ENCODE measurements around the gene WWTR1. TPM values are rescaled to one million over a fixed set of nuclear protein-coding genes. Genes with fewer than 3 reads are reported as not detected.

Gene WWTR1
- total RNA-seq, 1 donor from 2014 or later, result 183 TPM

DNA sequence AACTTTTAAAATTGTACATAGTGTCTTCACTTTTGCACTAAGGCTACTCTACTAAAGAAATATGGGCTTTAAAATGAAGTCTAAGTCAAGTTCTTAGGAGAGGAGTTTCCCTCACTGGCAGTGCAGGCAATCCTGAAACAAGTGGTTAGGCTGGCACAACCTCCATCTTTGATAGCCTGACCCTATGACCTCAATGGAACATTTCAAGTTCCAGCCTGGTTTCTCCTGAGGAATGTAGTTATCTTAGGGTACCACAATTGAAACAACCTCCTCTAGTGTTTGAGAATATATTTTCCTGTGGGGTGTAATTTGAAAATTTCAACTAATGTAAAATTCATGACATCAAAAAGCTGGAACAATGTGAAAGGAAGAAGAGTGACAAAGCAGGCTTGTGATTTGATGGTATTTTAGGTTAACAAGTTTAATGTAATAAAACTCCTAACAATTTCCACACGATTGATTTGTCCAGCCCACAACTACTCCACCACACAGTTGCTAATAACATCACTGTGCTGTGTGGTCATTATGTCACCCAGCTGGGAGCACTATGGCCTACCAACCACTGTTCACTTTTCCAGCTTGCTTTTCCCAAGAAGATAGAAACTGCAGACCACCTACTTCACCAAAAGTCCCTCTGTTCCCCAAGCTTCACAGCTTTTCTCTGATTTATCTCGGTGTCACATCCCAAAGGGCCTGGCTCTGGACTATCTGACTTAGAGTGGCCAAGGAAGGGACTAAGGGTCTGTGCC, 1.8 kb downstream of the WWTR1 start:
- DNase-seq (ENCODE audit: extremely low read depth, low read depth, low spot score), result no peak

DNA sequence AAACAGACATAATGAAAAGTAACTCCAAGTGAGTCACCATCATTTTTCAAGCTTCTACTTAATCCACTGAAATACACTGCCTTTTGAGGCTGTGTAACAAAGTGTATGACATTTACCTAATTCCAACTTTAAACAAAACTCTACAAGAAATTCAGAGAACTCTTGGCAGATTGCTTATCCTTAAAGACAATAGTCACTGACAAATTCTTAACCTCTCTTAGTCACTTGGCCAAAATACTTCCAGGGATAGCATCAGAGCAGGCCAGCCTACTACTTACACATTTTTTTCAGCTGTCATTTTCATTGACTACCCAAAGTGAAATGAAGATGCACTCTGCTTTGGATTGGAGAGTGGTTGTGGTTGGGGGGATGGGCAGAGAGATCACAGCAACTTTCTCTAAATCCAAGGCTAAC, 3.6 kb downstream of the WWTR1 start:
- no peak for DNase-seq (ENCODE audit: extremely low read depth, low read depth, low spot score)

DNA sequence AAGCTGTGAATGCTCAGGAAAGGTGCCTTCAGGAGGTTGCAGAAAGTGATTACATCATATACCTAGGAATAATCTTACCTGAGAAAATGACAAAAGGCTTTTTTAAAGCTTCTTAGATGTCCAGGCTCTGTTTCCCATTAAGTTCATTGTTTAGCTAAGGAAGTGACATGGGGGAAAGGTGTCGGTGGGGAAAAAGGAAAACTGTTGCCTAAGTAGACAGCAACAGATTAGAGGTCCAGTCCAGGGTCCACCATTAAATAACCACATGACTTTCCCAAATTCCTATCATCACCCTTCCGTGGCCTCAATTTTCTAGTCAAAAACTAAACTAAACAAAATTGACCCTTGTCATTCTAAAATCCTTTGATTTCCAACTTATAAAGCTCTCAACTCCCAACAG, 4.3 kb downstream of the WWTR1 start:
- no peak for DNase-seq (ENCODE audit: extremely low read depth, low read depth, low spot score)

DNA sequence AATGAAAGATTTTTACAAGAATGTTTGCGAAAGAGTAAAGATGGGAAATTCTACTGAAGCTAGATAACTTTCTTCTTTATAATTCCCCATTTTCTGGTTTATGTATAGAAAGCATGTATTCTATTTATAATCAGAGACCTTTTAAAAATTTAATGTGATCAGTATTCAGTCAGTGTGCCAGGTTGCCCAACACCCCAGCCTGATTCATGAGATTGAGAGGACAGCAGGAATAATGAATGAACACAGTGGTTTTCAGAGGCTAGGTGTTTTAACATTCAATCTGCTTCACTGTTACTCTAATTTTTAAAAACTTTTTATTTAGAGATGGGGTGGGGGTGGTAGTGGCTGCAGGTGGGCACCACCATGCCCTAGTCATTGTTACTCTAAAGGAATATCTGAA, 4.7 kb downstream of the WWTR1 start:
- no peak for DNase-seq (ENCODE audit: extremely low read depth, low read depth, low spot score)

DNA sequence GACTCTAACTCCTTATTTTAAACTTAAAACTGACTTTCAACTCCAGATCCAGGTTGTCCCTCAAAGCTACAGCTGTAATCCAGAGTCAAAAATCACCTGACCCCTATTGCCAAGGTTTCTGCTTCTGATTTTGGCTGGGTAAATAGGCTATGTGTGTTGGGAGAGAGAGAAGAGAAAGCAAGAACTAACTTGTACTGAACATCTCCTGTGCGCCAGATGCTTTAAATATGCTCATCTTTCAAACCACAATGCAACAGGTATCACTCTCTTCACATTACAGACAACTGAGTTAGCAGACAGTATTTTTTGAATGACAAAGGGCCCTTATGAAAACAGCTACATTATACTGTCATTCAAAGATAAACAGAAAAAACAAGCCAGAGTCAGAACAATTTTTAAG, 7.0 kb downstream of the WWTR1 start:
- no peak for DNase-seq (ENCODE audit: extremely low read depth, low read depth, low spot score)

DNA sequence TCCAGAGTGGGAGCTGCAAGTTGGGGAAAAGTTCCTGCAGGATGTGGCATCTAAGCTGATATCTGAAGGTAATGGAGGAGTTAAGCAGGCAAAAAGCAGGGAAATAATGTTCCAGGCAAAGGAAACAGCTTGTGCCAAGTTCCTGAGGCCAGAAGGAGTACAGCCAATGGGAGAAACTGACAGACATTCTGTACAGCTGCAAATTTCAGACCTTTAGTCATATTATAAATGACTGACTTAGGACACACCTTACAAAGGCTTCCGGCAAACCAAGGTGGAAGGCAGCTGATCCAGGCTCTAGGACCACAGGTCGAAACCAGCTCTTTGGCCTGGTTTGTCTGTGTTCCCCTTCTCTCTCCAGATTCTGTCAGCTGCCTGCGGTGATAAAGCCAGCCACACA, 9.3 kb downstream of the WWTR1 start:
- no peak for DNase-seq (ENCODE audit: extremely low read depth, low read depth, low spot score)

DNA sequence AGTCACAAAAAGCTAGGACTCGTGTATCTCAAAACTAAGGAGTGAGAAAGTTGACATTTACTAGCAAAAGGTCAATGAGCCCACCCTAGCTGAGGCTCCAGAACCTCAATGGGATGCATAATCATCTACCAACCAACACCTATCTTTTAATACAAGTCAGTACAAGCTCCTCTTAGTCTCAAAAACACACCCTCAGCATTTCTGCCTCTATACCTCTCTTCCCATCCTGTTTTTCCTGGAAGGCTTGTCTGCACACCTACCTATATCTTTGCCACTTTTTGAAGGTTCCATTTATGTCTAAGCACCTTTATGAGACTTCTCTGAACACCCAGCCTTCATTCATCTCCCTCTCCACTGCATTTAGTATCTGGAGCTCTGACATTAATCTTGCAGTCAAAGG, 10.0 kb downstream of the WWTR1 start:
- no peak for DNase-seq (ENCODE audit: extremely low read depth, low read depth, low spot score)

DNA sequence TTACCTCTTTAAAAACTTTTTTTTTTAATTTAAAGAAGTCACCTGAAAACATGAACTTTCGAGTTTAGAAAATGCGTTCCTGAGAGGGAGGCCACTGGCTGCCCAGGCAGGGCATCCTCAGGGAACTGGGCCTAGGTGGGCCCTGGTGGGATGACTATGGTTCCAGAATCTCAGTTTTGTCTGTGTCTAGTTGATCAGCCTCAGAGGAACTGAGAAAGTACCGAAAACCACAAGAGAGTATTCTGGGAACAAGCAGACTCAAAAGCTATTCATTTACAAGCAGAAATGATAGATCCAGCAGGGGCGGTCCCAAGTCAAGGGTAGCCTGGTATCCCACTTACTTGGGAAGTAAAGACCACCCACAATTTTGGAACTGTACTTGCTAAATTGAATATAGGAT, 10.5 kb downstream of the WWTR1 start:
- DNase-seq (ENCODE audit: extremely low read depth, low read depth, low spot score), result no peak

DNA sequence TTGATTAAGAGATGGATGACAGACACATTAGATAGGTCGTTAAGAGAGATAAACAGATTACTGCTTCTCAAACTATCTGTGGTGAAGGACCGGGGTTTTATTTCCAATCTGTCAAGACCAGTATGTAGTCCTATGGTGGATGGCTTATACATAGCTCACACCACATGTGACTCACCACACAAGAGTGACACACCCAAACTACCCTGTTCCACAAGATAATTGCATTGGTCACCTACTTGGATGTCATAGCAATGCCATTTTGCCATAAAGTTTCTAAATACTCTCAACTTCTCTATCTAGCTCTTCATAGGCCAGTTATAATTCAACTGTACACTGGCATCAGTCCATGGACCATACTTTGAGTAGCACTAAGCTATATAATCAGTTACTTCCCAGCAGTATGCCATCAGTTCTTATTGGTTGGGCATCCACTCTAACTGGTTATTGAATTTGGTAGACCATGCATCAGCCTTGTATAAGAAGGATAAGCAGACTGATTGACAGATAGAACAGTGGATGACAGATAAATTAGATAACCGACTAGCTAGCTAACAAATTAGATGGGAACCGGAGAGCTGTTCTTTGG, 11.6 kb downstream of the WWTR1 start:
- DNase-seq (ENCODE audit: extremely low read depth, low read depth, low spot score), result no peak

DNA sequence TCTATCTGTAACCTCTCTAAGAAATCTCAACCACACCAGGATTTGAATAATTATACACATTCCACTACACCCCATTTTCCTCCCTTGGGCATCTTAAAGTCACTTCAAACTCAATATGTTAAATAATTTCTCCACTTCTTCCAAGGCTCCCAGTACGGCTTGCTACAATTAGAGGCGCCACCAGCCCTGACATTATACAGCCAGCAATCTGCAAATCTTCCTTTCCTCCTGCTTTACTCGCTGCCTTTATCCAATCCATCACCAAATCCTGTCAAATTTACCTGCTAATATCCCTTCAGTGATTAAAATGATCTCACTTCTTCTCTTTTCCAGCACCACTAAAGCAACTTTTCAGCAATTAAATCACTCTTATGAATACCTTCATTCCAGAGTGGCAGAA, 13.9 kb downstream of the WWTR1 start:
- no peak for DNase-seq (ENCODE audit: extremely low read depth, low read depth, low spot score)

DNA sequence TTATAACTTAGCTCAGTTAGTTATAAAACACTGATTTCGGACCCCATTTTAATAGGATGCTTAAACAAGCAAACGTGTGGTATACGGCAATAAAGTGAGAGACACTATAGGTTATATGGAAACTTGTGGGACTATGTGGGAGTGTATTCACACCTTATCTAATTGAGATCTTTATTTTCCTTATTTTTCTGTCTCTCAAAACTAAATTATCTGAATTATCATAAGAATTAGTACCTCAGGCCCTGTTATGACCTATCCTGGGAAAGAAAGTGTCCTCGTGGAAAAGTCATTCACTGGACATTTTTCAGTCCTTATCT, 14.4 kb downstream of the WWTR1 start:
- DNase-seq (ENCODE audit: extremely low read depth, low read depth, low spot score), result no peak

DNA sequence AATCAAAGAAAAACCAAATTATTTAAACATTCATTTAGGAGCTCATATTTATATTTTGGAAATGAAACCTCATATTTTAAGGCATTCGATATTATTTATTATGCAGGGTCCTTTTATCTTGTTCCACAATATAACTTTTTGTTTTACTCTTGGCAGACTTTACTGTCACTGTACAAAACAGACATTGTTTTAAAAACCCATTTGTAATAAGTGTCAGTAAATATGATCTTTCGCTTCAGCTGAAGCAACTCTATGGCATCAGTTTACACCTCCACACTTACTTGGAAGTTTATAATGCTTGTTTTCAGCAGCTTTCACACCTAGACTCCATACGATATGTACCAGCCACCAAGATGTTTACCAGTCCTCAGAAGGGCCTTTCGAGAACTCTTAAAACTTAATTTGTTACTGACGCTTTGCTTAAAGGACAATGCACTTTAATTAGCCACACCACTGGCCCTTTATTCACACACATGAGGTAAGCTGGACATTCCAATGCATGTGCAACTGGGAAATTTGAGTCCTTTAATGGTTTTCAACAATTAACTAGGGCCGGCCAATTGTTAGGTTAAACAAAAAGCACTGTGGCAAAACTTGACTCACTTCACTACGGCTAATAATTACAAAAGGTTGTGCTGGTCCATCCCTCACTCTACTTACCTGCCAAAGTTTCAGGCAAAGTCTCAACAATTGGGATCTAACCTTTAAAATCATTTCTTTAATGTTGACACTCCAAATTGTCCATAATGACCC, 16.7 kb downstream of the WWTR1 start:
- no peak for DNase-seq (ENCODE audit: extremely low read depth, low read depth, low spot score)

DNA sequence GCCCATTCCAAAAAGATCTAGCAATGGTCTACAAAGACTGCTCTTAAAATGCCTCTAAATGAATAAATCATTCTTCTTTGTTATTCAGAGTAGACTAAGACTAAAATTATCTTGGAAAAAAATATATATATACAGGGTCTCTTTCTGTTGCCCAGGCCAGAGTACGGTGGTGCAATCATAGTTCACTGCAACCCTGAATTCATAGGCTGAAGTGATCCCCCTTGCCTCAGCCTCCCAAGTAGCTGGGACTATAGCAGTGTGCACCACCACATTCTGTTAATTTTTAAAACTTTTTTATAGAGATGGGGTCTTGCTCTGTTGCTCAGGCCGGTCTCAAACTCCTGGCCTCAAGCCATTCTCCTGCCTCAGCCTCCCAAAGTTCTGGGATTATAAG, 18.7 kb downstream of the WWTR1 start:
- DNase-seq (ENCODE audit: extremely low read depth, low read depth, low spot score), result no peak

DNA sequence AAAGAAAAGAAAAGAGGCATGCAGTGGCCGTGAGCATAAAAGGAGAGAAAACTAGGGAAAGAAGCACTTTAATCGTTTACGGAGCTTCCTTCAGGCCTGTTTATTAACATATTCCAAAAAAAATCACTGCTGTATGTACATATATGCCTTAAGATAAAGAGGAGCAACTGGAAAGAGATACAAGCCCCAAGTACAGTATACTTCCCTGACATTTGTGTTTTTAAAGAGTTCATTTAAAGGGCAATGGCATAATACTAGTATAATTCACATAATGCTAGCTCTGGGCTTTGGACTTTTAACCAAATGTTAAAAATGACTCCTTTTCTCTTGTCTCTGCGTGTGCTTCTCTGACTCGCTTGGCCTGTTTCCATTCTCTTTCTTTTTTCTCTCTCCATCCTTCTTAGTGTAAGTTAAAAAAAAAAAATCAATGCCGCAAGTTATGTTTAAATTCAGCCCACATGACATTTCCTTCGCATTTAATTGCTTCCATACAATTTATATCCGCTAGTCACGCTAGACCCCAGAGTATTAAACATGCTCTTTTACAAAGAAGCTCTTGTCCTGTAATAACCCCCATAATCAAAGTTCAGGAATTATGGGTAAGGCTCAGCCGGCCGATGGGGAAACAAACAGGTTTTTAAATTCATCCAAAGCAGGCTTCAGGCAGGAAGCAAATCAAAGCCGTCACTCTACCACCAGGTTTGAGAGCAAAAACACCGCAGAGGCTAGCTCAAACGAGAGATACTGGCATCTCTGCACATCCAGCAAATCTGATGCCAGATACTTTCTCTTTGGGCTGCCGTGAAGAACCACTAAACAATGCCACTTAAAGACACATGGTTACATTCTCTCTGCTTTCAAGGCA, 19.4 kb downstream of the WWTR1 start:
- no peak for DNase-seq (ENCODE audit: extremely low read depth, low read depth, low spot score)

DNA sequence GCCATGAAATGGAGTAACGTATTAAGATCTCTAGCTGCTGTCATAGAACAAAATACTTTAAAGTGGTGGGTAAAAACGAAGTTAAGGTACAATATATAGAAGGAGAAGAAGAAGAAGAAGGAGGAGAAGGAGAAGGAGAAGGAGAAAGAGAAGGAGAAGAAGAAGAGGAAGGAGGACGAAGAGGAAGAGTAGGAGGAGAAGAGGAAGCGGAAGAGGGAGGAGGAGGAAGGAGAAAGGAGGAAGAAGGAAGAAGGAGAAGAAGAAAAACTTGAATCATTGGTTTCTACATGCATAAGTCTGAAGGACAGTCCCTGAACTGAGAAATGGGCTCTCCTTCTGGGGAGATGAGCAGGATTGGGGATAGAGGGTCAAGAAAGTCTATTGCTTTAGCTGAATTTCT, 22.4 kb downstream of the WWTR1 start:
- DNase-seq (ENCODE audit: extremely low read depth, low read depth, low spot score), result no peak

DNA sequence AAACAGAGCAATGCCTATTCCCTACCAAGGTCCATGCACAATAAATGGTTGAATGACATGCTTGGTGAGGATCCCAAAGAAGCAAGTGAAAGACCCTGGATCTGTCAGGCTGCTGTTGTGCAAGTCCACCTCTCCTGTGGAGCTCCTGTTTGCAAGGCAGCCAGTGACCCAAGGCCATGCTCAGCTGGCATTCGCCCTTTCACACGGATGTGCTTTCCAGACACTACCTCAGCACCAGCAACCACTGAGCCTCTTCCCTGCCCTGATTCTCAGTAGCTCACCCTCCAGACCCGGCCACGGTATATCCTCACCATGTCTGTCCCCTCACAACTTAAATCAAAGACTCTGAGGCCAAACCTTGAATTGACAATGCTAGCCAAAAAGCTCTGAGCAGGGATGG, 23.3 kb downstream of the WWTR1 start:
- no peak for DNase-seq (ENCODE audit: extremely low read depth, low read depth, low spot score)

DNA sequence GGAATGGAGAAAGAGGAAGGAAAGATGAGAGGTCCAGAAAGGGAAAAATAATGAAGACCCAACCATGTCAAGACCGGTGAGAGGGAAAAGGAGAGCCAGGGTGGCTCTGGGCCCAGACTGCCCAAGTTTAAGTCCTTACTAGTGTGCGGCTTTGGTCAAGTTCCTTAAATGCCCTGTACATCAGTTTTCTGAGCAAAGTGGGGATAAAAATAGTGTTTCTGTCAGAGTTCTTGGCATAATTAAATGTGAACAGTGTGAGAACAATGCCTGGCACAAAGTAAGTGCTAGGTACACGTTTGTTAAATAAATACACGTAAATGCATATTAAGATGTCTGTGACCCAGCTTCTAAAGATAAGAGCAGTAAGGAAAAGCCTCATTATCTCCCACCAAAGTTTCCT, 23.8 kb downstream of the WWTR1 start:
- DNase-seq (ENCODE audit: extremely low read depth, low read depth, low spot score), result no peak

DNA sequence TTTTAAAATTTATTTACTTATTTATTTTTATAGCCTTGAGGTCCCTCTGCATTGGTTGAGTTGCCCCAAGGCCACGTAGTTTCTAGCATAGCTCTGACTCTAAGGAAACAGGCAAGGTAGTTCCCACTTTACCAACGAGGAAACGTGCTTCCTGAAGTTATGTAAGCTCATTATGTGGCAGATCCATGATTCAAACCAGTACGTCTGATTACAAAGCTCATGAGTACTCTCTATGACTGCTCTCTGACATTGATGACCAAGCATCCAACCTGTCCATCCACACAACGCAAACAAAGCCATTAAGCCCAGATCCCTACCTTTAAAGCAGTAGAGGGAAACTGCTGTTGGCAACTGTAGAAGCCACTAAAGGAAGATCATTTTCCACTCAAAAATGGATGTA, 25.6 kb downstream of the WWTR1 start:
- no peak for DNase-seq (ENCODE audit: extremely low read depth, low read depth, low spot score)

DNA sequence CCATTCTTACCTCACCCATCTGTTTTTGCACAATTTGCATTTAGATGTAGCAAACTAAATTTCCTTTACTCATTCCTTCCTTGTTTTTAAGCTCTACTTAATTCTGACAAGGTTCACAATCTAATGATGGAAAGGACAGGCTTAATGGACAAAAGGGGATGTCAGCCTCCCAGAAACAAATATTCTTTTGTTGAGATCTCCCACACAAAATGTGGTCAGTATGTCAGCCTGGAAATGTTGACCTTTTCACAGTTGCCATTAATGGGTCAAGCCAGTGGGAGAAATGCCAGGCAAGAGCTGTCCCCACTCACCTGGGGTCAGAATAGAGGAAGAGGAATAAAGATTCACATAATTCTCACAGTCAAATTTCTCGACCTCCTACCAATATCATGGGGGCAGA, 27.0 kb downstream of the WWTR1 start:
- no peak for DNase-seq (ENCODE audit: extremely low read depth, low read depth, low spot score)

DNA sequence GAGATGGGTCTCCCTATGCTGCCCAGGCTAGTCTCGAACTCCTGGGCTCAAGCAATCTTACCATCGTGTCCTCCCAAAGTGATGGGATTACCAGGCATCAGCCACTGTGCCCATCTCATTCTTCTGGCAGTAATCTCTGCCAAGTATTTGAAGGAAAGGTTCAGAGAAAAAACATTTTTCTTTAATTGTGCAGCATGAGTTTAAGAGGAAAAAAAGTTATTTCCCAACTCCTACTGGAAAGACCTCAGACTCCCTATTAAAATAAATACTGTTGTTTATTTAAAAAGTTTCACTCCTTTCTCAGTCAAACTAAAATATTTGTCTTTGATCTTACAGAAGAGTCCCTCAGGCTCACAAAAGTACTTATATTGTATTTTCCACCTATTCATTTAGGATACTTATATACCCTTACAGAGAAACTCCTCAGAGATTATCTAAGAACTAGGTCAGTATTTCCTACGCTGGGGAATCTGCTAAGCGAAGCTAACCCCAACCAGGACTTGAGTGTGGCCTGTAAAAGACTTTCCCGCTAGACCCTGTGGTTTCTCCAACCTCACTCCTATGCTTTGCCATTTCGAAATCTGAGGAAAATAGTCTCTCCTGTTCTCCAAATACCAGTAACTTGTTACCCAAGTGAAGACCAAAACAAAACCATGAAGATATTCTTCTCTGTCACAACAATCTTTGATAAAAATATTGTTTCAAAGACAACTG, 28.7 kb downstream of the WWTR1 start:
- no peak for DNase-seq (ENCODE audit: extremely low read depth, low read depth, low spot score)

DNA sequence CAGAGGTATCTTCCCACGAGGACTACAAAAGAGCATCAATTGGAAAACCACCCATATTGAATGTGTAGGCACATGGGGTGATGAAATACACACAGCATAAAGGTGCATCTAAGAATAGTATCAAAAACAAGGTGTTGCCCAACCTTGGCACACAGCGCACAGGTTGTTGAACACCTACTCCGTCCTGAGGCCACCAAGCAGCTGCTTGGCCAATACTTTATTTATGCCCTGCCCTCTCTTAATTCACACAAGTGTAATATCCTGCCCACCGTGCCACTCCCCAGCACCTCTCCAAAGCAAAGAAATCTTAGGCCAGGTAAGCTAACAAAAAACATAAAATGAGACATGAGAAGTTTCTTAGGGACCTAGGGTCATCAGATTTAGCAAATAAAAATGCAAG, 31.2 kb downstream of the WWTR1 start:
- no peak for DNase-seq (ENCODE audit: extremely low read depth, low read depth, low spot score)

Data from glomerular endothelial cell (primary cell).